GM19238 (cell line): ENCODE measurements around the gene NDUFS2.
A peak's percentile ranks its signal among the peaks of the same experiment; 100 is the strongest.

ENCODE experiments used
- DNase-seq: peaks from one replicate; pipeline ENCODE4 v3.0.0; 2011; ENCODE audit warnings: low spot score; ENCODE audit not compliant: insufficient read length

NDUFS2 gene

DNA sequence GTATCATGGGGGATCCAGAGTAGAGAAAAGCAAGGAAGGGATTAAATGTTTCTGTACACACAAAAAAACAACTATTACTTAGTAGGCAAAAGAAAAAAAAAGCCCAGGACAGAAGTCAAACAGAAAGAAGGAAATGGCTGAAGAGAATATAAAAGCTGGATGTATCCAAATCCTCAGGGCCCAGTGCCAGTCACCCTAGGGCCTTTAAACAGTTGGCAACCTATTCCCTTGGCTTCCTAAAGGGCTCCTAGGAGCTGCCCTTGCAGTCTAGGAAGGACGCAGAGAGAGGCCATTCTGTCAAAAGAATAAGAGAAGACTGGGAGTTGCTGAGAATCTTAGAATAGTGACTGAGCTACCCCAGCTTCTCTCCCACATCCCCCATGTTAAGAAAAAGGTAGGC is 29.8 kb upstream of the NDUFS2 start:
- DNase-seq = no peak

DNA sequence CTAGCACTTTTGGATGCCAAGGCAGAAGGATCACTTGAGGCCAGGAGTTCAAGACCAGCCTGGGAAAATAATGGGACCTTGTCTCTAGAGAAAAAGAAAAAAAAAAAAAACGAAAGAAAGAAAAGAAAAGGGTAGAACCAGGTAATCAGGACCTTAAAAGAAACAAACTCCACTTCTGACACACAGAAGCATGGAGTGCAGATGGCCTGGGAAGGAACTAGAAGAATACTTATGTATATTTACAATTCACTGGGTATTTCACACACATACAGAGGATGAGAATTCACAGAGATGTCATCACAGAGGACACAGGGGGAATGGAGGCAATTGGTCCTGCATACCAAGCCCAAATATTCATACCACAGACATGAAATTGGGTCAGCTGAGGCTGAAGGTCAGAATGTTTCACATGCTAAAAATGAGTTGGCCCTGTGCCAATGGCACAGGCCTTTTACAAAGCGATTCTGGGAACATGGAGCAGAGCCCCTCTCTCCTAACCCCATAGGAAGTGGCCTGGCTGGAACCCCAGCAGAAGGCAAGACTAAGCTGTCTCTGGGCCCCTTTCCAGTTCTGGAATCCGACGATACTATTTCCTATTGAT is 29.3 kb upstream of the NDUFS2 start:
- no peak for DNase-seq

DNA sequence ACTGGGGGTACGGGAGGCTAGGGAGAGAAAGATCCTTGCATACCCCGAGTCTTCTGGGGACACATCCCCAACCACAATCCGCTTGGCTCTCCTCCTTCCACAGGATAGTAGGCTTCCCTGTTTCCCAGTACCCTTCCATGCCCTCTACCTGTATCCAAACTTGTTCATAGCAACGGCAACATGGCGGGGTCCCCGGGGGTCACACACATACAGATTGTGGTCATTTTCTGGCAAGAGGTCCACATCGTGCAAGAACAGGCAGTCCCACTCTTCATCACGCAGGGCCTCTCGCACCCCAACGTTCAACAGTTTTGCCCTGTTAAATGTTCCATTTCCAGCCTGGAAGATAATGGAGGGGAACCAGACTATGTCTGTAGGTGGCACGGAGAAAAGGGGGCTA is 28.5 kb upstream of the NDUFS2 start:
- DNase-seq = no peak

DNA sequence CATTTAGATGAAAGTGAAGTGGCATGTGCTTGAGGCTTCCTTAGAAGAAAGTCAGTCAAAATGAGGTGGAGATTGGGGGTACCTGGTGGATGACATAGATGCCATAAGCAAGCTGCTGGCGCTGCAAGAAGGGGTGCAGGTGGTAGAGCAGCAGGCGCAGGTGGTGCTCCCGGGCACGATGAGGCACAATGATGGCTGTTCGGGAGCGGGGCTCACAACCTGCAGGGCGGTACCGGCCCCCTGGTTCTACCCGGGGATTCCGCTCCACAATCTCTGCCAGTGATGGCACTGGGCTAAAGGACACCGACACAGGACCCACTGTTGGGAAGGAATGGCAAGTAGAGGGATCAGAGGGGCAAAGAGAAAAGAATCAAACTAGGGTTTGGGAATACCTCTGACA is 27.3 kb upstream of the NDUFS2 start:
- DNase-seq = no peak

DNA sequence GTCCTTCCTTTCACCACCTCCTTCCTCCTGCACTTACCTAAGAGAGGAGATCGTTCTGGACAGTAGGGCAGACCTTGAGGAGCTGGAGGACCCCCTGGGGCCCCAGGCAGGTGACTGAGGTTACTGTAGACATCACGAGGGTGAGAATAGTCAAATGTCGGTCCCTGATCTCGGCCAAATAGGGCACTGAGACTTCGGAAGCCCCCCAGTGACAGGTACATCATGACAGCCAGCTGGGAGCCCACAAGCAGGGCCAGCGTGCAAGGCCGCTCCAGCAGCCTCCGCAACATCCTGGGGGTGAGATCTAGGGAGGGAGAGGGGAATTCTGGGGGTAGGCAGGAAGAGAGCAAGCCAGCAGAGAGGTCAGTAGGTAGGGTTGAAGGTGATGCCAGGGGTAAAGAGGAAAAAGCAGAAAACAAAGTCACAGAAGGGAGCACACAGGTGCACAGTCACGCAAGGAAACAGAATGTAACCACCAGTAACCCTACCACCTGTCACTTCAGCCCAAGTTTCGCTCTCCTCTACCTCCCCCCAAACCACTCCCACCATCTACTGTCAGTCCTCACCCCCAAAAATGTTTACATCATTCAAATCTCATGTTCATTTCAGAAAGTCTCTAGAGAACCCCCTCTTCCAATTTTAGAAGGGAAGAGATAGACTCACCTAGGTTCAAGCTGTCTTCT is 26.3 kb upstream of the NDUFS2 start:
- DNase-seq = no peak

DNA sequence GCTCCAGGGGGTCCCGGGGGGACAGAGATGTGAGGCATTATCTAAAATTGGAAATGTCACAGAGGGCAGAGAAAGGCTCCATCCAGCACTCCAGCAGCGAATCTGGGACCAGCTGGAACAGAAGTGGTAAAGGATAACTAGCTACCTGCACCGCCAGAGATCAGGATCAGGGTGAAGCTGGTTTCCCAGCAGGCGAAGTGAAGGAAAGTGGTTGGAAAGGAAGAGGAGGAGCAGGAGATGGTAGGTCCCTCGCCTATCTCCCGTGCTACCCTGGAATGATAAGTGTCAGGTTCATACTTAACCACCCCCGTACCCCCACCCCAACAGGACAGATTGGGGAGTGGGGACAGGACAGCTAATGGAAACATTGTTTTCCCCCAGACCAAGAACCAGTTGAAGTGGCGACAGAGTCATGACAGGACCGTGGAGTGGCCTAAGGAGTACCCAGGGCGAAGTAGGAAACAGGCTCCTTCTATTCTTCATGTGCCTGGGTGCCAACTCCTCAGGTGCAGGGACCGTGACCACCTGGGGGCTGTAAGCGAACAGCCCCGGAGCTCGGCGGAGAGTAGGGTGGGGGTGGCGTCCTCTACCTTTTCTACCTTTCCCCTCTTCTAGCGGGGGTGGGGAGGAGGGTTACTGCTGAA is 25.6 kb upstream of the NDUFS2 start:
- DNase-seq = no peak

DNA sequence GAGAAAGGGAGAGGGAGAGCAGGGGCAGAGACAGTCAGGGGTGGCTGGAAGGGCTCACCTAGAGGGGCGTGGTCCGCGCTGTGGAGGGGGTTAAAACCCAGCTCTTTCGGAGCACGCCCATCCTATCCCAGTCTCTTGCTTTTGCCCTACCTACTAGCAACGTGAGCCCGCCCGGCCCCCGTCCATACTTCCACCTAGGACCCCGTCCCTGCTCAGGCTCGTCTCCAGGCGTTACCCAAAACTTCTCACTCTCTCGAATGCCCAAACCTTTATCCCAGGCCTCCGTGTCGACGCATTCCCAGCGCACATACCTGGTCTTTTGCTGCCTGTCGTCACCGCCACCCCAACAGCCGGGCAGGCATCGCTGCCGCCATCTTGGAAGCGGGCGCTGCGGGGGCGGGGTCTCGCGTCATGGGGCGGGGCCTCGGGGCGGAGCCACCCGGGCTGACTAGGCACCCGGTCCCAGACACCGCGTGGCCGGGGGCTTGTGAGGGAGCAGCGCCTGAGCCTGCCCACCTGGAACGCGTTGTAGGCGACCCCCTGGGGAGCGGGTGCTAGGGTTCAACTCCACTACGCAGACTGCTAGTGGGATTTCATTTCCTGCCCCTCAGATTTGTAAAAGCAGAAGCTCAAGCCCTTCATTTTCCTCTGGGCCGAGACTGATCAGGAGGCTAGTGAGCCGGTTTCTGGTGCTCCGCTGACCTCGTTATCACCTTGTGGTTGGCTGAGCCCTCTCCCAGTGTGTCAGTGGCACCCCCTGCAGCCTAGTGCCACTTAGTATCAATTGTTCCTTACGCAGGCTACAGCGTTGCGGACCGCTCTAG is 24.8 kb upstream of the NDUFS2 start, which contains the start of gene B4GALT3:
B4GALT3 (minus strand) TSS at position 396 of the 824 bp plus-strand sequence. CDS start 1,447 bp downstream, outside the sequence.
- DNase-seq = peak; percentile 92

DNA sequence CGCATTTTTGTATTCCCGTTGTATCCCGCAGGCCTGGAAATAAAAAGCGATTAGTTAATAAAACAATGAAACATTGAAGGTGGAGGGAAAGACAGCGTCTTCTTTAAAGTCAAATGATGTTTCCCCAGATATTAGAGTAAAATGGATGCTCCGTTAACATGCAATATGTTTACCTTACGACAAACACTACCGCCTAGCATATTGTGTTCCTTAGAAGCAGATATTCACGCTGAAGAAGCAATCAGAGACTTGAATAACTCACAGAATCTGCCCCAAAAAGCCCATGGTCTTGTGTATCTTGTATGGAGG is 24.3 kb upstream of the NDUFS2 start:
- no peak for DNase-seq

DNA sequence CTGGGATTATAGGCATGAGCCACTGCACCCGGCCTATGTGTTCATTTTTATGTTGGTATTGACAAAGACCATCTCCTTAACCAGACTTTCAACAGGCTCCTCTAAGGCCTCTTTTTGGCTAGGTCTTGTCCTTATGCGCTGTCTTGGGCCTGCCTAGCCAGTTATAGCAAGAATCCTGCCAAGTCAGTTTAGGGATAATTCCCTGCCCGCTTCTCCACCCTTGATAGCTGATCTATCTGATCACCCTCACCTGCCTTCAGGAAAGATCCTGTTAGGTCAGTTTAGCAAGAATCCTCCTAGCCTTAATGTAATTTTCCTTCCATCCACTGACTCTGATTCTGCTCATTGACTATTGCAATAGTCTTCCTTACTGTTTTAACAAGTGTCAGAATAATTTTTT is 22.5 kb upstream of the NDUFS2 start:
- DNase-seq = no peak

DNA sequence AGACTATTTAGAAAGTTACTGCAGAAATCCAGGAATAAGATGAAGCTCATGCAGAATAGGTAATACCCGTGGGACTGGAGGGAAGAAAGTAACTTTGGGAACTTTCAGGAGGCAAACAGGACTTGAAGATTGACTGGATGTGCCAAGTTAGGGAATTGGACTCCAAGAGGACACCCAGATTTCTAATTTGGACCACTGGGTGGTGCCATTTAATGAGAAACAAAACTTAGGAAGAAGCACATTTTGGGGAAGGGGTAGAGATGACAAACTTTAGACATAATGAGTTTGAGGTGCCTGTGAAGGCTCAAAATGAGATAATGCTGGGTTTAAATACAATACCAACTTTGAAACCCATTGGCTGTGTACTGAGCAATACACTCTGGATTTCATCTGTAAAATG is 21.5 kb upstream of the NDUFS2 start:
- DNase-seq = no peak

DNA sequence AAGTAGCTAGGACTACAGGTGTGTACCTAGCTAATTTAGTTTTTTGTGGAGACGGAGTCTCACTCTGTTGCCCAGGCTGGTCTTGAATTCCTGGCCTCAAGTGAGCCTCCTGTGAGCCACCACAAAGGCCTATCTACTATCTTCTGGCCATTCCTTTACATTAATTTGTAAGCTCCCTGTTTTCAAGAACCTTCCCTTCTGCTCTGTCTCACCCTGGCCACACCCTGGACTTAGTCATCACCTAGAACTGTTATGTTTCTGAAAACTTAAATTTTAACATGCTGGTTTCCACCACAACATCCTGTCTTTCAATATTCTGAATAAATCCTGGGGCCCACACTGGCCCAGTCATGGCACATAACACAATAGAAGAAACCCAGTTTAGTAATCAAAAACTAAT is 20.0 kb upstream of the NDUFS2 start:
- DNase-seq = no peak

DNA sequence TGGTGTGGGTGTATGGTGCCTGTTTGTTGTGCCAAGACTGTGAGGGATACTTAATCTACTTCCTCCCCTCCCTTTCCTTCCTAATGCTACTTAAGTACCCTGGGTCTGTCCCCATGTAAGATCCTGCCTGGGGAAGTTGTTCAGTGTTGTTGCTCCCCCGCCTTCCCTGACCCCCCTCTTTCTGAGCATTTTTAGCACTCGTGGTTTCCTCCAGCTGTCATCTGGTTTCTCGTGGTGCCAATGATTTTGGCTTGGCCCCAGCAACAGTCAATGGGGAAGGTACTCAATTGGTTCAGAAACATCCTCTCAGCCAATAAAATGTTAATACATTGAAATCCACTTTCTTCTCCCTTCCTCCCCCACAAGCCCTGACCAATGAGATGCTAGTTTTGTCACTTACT is 16.9 kb upstream of the NDUFS2 start:
- DNase-seq = peak; percentile 79

DNA sequence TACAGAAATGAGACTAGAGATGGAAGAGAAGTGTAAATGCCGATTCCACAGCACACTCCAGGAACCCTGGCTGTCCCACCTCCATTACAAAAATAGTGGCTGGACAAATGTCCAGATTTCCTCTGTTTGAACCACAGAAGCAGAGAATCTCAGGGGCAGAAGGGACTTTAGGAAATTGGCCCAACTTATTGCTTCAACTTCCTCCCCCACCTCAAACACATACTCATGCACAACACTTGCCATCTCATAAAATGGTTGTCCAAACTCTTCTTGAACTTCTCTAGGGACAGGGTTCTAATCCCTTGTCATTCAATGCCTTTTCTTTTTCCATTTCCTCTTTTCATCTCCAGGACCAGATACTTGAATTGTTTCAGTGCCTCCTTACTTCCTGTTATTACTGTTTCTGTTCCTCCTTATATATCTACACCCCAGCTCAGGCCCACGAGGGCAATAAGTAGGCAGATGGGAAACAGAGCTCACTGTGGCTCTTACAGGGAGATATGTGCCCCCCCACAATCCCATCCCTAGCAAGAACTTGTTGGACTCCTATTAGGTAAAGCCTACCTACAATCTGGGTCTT is 16.3 kb upstream of the NDUFS2 start:
- DNase-seq = peak; percentile 21

DNA sequence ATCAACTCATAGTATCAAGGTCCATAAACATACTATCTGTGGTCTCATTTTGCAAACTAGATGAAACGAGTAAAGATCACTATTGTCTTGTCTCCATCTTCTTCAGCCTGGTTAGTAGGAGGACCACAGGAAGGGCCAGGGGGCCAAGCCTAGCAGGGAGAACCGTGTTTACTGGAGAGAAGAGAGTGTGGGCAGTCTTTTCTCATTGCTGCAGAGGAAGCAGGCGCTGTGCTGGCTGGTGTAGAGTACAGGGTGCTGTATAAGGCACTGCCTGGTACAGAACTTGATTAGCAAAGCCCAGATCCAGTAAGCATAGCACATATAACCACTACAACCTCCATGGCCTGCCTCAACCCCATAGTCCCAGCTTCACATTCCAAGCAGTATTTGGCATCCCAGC is 14.9 kb upstream of the NDUFS2 start:
- DNase-seq = no peak

DNA sequence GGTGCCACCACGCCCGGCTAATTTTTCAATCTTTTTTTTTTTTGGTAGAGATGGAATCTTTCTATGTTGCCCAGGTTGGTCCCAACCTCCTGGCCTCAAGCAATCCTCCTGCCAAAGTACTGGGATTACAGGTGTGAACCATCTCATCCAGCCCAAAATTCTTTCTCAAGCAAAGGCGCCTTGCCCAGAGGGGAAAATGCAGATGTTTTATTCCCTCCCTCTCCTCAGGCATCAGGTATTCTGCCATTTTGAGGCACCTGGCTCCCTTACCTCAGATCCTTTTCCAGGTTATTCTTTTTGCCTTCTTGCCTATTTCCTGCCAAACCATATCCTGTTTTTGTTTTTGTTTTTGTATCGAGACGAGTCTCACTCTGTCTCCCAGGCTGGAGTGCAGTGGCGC is 13.8 kb upstream of the NDUFS2 start:
- no peak for DNase-seq

DNA sequence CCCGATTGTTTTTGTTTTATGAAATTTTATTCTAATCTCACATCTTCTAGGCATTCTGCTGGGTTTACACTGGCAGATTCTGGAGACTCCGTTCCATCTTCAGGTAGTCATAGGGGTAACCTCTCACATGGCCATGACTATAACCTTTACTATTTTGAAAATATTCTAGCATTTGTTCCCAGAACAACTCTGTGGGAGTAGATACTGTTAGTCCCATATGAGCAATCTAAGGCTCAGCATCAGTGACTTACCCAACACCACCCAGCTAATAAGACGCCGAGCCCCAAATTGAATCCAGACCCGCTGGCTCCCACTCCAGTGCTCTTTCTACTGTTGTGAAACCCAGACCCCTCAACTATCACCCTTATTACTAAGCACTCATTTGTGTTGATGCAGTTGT is 13.1 kb upstream of the NDUFS2 start:
- no peak for DNase-seq

DNA sequence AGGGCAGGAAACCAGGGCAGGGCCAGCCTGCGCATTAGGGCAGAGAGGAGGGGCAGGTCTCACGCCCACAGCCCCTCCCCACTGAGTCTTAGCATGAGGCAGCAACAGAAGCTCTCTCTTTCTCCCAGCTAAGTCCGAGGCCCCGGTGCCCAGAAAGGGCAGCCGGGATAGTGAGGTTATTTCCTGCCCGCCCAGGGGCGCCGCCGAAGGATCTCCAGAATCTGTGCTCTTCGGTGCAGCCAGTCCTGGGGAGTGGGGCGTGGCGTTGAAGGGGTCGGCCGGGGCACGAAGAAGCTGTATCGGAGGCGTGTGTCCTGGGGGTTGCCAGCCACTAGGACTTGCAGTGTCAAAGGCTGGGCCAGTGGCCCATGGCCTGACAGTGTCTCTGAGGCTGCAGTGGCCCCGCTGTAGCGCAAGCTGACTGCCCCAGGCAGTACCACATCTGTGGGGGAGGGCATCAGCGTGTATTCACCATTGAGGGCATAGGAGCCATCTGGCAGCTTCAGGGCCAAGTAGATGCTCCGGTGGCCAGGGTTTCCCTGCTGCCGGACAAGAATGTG is 11.1 kb upstream of the NDUFS2 start:
- DNase-seq = no peak

DNA sequence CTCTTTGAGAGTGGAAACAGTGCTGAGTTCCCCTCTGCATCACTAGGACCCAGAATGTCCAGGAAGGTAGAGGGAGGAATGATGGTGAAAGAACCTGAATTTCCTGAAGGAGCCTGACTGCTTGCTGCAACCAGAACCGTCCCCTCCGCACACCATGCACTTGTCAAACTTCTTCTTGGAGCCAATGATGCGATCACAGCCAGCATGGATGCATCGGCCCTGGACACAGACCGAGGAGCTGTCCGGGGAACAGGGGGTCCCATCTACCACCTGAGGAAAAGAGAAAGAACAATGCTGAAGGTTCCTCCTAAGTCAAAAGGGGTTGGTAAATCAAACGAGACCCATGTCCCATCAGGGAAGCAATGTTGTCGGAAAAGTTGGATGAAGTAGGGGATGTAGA is 10.2 kb upstream of the NDUFS2 start:
- DNase-seq = no peak

DNA sequence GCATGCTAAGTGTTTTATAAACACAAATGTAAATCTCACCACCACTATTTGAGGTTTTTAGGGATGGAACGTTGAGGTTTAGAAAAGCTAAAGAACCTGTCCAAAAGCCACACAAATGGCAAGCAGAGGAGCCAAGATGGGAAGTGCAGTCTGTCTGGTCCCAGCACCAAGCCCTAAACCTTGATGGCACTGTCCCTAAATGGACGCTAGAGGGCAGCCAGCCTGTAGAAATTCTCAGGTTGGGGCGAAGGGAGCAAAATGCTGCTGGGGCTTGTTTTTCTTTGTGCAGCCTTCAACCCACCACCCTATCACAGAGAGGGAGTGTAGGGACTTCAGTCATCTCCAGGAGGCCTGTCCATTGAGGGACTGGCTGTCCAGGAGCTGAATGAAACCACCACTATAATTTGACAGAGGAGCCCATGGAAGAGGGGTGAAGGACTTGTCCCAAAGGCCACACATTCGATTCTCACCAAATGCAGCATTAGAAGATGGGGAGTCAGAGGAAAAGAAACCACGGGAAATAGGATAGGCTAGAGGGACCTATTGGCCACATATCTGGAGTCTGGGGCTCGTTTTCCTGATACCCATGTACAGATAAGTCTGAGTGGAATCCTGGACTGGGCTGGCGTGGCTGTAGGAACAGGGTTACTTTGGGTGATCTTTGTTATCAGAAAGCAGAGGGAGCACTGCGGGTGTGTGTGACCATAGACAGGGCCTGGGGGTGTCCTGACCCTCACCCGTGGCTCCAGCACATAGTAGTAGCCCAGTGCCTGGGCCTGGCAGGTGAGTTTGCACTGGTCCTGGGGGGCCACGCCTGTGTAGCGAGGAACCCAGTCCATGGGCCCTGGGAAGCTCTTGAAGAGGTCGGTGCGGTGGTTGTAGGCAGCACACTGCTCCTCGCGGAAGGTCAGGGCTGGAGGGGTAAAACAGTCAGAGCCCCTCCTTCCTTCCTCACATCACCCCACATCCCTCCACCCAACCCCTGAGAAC is 9.4 kb upstream of the NDUFS2 start:
- DNase-seq = peak; percentile 70

DNA sequence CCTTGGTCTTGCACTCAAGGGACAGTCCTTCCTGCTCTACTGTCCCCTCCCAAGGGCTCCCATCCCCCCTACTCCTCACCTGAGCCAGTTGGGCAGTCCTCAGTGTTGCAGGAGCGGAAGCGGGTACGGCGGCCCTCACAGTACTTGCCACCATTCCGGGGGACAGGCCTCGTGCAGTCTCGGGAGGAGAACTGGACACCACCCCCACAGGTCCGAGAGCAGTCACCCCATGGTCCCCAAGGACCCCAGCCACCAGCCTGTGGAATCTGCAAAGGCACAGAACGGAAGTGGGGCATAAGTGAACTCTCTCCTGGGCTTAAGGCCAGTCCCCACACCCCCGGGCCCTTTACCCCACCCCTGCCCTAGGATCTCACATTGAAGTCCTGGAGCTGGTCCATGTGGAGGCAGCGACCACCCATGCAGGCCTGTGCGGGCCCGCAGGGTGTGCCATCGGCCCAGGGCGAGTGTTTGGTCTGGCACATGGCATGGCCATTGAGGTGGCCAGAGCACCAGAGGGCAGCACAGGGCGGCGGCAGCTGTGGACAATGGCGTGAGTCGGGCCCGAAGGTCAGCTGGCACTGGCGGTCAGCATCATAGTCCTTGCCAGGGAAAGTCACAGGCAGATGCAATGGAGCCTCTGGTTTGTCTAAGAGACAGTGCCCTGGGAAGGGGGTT is 8.5 kb upstream of the NDUFS2 start:
- DNase-seq = no peak
